ENCODE results near the gene DACT2.
"Not testable (repeated sequence)": the region's sequence is repeated elsewhere in the genome, so short reads cannot be mapped to it uniquely, and the experiment has no call there.

DACT2 gene

DNA sequence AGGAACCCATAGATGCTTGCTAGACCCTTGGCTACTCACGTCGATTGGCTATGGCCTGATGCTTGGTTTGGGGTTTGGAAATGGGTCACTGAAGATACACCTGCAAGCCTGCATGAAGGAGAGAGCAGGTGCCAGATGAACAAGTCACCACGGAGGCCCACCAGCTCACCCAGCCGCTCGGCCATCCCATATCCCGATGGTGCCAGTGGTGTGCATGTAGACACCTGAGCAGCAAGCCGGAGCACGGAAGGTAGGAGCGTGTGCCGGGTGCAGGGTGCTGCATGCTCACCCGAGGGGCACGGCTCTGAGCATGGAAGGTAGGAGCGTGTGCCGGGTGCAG, 35.9 kb downstream of the DACT2 start (continued):
- TF ChIP-seq PPARA (CRISPR knock-in tag; IDR thresholded peaks at IDR 0.05; ENCODE audit: borderline replicate concordance) (no peak), ISL1 (CRISPR knock-in tag; IDR thresholded peaks at IDR 0.05) (no peak)

DNA sequence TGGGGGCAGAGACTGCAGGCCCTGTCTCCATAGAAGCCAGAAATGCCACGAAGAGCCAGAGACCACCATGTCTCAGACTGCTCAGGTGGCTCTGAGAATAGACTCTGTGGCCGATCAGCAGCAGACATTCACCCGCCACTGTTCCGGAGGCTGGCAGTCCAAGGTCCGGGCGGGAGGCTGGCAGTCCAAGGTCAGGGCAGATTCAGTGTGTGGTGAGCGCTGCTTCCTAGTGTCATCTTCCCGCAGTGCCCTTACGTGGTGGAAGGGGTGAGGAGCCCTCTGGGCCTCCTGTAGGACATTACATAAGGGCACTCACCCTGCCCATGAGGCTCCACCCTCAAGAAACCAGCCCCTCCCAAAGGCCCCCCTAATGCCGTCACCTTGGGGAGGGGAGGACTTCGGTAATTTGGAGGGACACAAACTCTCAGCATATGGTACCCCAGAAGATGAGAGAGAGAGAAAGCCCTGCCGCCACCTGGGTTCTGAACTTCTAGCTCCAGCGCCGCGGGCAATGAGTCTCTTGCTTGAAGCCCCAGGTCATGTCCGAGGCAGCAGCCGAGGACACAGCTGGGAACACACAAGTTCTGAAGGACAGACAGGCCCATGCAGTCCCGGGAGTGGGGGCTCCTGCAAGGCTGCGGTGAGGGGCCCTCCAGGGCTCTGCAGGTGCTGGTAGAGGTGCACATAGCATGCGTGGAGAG, 36.4 kb downstream of the DACT2 start:
- TF ChIP-seq, protein P1, sequence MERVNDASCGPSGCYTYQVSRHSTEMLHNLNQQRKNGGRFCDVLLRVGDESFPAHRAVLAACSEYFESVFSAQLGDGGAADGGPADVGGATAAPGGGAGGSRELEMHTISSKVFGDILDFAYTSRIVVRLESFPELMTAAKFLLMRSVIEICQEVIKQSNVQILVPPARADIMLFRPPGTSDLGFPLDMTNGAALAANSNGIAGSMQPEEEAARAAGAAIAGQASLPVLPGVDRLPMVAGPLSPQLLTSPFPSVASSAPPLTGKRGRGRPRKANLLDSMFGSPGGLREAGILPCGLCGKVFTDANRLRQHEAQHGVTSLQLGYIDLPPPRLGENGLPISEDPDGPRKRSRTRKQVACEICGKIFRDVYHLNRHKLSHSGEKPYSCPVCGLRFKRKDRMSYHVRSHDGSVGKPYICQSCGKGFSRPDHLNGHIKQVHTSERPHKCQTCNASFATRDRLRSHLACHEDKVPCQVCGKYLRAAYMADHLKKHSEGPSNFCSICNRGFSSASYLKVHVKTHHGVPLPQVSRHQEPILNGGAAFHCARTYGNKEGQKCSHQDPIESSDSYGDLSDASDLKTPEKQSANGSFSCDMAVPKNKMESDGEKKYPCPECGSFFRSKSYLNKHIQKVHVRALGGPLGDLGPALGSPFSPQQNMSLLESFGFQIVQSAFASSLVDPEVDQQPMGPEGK (CRISPR knock-in tag; IDR thresholded peaks at IDR 0.05; ENCODE audit: borderline replicate concordance), result no peak
- TF ChIP-seq TOX (CRISPR knock-in tag; IDR thresholded peaks at IDR 0.05; ENCODE audit: borderline replicate concordance) (no peak), SNAI2 (CRISPR knock-in tag; IDR thresholded peaks at IDR 0.05) (no peak), ZNF70 (CRISPR knock-in tag; IDR thresholded peaks at IDR 0.05) (no peak)
- TF ChIP-seq, protein P2, sequence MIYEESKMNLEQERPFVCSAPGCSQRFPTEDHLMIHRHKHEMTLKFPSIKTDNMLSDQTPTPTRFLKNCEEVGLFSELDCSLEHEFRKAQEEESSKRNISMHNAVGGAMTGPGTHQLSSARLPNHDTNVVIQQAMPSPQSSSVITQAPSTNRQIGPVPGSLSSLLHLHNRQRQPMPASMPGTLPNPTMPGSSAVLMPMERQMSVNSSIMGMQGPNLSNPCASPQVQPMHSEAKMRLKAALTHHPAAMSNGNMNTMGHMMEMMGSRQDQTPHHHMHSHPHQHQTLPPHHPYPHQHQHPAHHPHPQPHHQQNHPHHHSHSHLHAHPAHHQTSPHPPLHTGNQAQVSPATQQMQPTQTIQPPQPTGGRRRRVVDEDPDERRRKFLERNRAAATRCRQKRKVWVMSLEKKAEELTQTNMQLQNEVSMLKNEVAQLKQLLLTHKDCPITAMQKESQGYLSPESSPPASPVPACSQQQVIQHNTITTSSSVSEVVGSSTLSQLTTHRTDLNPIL (CRISPR knock-in tag; IDR thresholded peaks at IDR 0.05; ENCODE audit: low read depth), result no peak
- TF ChIP-seq, protein P3, sequence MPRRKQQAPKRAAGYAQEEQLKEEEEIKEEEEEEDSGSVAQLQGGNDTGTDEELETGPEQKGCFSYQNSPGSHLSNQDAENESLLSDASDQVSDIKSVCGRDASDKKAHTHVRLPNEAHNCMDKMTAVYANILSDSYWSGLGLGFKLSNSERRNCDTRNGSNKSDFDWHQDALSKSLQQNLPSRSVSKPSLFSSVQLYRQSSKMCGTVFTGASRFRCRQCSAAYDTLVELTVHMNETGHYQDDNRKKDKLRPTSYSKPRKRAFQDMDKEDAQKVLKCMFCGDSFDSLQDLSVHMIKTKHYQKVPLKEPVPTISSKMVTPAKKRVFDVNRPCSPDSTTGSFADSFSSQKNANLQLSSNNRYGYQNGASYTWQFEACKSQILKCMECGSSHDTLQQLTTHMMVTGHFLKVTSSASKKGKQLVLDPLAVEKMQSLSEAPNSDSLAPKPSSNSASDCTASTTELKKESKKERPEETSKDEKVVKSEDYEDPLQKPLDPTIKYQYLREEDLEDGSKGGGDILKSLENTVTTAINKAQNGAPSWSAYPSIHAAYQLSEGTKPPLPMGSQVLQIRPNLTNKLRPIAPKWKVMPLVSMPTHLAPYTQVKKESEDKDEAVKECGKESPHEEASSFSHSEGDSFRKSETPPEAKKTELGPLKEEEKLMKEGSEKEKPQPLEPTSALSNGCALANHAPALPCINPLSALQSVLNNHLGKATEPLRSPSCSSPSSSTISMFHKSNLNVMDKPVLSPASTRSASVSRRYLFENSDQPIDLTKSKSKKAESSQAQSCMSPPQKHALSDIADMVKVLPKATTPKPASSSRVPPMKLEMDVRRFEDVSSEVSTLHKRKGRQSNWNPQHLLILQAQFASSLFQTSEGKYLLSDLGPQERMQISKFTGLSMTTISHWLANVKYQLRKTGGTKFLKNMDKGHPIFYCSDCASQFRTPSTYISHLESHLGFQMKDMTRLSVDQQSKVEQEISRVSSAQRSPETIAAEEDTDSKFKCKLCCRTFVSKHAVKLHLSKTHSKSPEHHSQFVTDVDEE (CRISPR knock-in tag; IDR thresholded peaks at IDR 0.05), result no peak
- no peak for ATAC-seq

DNA sequence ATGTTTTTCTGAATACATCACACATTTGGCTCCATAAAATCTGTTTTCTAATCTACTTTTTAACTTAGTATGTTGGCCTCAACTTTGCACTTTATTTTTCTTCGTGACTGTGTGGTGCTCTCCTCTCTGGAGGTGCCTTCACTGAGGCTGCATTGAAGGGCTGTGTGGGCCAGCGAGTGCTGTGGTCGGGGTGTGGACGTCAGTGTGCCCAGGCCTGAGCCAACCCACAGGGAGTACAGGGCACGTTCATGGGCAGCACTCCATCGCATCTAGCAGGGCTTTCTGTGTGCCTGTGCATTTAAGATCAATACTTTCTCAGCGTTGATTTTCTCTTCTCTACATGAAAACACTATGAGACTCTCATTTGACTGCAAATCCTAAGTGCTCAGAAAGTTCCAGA, 37.8 kb downstream of the DACT2 start:
- ATAC-seq, result no peak
- no peak for TF ChIP-seq OSR1 (CRISPR knock-in tag; IDR thresholded peaks at IDR 0.05)

DNA sequence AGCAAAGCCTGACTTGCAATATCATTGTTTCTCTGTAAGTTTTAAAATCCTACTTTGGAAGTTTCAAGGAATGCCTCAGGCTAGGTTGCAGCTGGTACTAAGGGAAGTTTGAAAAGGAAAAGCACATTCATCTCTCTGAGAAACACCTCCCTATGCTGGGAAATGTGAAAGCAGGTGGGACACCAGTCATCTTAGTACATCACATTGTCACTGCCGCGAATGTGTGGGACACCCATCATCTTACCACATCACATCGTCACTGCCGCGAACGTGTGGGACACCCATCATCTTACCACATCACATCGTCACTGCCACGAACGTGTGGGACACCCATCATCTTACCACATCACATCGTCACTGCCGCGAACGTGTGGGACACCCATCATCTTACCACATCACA, 38.3 kb downstream of the DACT2 start:
- ATAC-seq, result not testable (repeated sequence)

DNA sequence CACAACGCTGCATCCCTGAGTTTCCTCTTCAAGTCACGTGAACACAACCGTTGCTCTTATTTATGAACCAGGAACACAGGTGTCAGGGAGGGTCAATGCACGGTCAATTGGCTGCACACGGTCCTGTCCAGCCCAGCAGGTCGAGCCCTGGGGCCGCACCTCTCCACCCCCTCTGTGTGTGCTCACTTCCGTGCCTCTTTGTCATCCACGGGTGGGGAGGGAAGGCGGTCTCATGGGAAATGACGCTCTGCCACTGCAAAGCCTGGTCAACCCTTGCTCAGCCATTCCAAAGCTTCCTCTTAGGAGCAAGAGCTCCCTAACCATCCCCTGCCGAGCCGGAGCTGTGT, 38.7 kb downstream of the DACT2 start:
- ATAC-seq, result no peak
- TF ChIP-seq ZFP30 (CRISPR knock-in tag; IDR thresholded peaks at IDR 0.05), result no peak
- no peak for TF ChIP-seq RARB (CRISPR knock-in tag; IDR thresholded peaks at IDR 0.05)
- TF ChIP-seq, protein P4, sequence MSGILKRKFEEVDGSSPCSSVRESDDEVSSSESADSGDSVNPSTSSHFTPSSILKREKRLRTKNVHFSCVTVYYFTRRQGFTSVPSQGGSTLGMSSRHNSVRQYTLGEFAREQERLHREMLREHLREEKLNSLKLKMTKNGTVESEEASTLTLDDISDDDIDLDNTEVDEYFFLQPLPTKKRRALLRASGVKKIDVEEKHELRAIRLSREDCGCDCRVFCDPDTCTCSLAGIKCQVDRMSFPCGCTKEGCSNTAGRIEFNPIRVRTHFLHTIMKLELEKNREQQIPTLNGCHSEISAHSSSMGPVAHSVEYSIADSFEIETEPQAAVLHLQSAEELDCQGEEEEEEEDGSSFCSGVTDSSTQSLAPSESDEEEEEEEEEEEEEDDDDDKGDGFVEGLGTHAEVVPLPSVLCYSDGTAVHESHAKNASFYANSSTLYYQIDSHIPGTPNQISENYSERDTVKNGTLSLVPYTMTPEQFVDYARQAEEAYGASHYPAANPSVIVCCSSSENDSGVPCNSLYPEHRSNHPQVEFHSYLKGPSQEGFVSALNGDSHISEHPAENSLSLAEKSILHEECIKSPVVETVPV (CRISPR knock-in tag; IDR thresholded peaks at IDR 0.05), result no peak
- TF ChIP-seq ZFP3 (CRISPR knock-in tag; IDR thresholded peaks at IDR 0.05), result no peak
- TF ChIP-seq ZNF565 (CRISPR knock-in tag; conservative IDR thresholded peaks at IDR 0.05; ENCODE audit: low read depth), result no peak
- TF ChIP-seq SNAI2 (CRISPR knock-in tag; IDR thresholded peaks at IDR 0.05), result no peak
- TF ChIP-seq OSR1 (CRISPR knock-in tag; IDR thresholded peaks at IDR 0.05), result no peak
- TF ChIP-seq, protein P3 (CRISPR knock-in tag; IDR thresholded peaks at IDR 0.05), result no peak
- no peak for TF ChIP-seq TOX (CRISPR knock-in tag; IDR thresholded peaks at IDR 0.05; ENCODE audit: borderline replicate concordance)
- no peak for TF ChIP-seq ISL1 (CRISPR knock-in tag; IDR thresholded peaks at IDR 0.05)
